ENCODE measurements around the gene CACHD1.
A peak's percentile ranks its signal among the peaks of the same experiment; 100 is the strongest.
"Not testable (repeated sequence)": the region's sequence is repeated elsewhere in the genome, so short reads cannot be mapped to it uniquely, and the experiment has no call there.

Gene CACHD1

DNA sequence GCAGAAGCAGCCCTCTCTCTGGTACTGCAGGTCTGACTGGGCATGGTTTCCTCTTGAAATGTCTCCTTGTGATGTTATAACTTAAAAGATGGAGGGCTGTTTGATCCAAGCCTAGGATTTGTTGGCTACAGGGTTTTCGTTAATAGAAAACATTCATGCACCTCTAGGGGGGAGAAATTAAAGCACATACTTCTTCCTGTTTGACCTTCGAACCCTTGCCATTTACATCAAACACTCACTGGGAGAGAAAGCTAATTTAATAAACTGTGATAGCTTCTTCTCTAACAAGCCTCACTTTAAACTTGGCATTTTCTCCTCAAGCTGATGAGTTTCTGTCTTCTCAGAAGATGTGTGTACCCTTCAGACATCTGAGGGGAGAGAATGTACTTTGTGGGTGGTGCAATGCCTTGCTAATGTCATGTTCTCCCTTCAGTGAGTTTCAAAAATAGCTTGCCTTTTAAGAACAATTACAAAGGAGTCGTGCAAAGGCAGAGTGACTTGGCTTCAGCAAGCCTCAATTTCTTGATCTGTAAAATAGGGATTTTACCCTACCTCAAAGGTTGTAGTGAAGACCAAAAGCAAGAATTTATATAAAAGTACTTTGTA lies 20.4 kb downstream of the CACHD1 start:
- peak in 9 of 42 donors; percentile 19 to 73 (median 43) for DNase-seq
- intact Hi-C loops (cut with DNase I) = no loop called here

DNA sequence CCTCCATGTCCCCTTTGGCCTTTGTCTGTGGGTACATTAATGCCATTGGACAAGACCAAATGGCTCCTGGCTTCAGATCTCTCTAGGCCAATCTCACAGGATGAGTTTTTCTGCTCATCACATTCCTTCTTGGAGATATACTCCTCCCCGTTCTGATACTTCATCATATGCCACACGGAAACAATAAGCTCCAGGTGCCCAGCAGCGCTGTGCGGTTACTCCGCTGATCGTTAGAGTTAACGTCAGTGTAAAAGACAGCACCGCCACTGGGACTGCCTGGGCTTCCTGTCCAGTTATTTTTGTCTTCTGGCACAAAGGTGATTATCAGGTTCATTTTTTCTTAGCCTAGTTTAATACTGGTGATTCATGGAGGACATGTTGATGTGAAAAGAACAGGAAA lies 22.5 kb downstream of the CACHD1 start:
- no peak for DNase-seq
- intact Hi-C loops (cut with DNase I) = no loop called here

DNA sequence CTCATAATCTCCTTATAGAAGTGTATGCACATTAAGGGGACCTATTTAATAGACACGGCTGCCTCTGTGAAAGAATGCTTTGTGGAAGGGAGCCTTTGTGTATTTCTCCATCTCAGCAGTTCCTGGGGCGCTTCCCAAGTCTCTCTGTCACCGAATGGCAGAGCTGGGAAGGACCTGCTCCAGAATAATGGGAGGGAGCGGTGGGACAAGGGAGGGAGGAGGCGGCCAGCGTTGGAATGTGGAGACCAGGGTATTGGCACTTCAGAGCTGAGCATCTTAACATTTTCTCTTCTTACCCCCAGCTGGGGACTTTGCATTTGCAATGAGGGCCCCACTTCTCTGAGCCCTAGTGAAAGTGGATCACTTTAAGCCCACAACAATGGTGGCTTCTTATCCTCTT lies 23.9 kb downstream of the CACHD1 start:
- intact Hi-C loops (cut with DNase I) = no loop called here
- DNase-seq = peak in 1 of 42 donors; percentile 48

DNA sequence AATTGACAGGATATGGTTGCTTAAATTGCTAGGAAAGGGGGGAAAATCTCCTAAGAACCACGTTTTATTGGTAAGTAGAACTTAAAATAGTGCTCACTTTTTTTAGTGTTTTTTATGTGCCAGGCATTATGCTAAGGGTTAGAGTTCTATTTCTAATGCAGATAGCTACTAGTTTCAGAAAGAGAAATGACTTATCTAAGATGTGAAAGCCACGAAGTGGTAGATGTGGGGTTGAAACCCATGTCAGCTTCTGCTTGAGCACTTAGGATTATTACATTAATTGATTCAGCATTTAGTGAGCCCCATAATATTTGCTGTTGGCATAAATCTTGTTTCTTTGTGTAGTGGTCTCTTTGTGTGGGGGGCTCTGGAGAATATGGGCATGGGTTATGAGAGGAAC lies 24.7 kb downstream of the CACHD1 start:
- intact Hi-C loops (cut with DNase I) = no loop called here
- DNase-seq = no peak

DNA sequence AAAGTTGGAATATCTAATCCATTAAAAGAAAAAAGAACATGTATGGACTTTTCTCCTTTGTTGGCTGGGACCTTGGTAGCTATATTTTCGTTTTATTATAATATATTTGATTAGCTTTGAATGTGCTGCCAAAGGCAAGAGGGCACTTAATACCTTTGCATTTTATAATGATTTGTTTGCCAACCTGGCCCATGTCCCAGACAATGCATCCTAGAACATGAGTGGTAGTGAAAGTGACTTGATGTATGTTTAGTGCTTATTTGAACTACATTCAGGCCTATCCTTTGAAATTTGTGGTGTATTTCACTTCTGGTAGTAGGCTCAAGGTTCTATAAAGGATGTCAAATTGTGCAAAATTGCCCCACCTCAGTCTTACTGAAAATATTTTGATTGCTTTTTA lies 25.9 kb downstream of the CACHD1 start:
- intact Hi-C loops (cut with DNase I) = no loop called here
- no peak for DNase-seq

DNA sequence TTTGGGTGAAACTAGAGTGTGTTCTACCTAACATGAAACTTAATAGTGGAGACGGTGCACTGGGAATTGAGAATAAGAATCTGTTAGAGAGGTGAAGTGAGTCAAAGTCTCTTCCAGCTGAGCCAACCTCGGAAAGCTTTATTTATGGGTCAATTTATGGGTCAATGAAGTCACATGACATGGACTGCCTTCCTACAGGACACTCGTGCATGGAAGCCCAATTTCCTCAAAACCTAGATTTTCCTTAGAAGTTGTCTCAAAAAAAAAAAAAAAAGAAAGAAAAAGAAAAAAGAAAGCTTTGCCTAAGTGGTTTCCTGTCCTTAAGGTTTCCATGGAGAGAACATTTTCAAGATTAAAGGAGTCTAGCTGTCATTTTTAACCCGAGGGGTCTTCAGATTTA lies 26.7 kb downstream of the CACHD1 start:
- intact Hi-C loops (cut with DNase I) = no loop called here
- DNase-seq = no peak

DNA sequence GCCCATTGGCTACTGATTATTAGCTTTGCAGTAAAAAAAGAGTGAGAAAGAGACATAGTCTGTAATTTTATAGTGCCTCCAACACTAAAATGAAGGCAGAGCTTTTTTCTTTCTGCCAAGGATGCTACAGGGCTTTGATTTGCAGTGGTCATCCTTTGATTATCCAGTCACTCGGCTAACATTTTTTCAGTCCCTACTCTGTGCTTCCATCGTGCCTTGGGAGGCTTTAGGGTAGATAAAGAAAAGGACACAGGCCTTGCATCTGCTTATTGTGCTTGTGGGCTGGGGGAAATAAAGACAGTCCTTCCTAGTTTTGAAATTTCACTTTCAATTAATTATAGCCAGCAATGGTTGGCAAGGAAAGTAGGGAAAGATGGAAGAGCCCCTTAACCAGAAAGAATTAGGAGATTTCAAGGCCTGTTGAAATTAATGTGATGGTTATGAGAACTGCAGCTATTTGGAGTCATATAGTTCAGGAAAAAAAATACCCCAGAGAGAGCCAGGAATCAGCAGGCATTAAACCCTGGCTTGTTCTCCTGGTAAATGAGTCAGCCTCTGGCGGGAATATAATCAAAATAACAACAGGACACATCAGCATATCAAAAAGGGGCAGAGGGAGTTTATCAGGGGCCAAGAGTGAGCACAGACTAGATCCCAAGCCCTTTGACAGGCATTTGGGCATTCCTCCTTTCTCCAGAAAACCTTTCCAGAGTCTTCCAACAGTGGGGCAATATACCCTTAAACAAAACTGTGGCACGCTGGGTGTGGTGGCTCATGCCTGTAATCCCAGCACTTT lies 27.4 kb downstream of the CACHD1 start:
- DNase-seq = no peak
- intact Hi-C loops (cut with DNase I) = no loop called here

DNA sequence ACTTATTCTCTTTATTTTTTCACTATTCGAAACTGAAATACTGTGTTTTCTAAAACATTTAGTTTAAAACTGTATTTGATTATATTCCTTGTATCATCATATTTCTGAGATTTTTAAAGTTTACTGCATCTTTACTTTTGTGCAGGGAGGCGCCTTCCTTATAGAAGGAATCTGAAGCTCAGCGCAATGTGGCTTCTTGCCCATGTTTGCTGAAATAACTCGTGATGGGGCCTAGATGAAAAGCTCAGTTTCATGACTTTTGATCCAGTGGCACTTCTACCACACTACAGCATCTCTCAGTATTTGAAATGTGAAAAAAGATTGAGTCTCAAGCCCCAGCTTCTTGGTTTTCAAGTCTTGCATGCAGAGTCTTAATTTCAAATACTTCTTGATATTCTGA lies 28.4 kb downstream of the CACHD1 start:
- intact Hi-C loops (cut with DNase I) = no loop called here
- DNase-seq = no peak

DNA sequence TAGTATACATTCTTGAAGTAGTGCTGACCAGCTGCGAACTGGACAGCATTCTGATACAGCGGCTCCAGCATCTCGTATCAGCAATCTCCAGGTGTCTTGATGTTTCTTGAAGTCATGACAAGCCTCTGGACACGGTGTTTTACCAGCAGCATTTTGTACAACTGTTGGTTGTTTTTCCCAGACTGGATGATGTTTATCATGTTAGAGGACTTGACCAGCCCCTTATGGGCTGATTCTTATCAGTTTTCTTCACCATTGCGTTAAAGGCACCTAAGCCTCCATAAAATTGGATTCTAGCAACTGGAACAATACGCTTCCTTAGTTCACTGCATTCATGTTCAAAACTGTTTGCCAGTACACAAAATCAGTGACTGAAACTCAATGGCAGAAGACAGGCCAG lies 29.1 kb downstream of the CACHD1 start:
- intact Hi-C loops (cut with DNase I) = no loop called here
- DNase-seq = no peak

DNA sequence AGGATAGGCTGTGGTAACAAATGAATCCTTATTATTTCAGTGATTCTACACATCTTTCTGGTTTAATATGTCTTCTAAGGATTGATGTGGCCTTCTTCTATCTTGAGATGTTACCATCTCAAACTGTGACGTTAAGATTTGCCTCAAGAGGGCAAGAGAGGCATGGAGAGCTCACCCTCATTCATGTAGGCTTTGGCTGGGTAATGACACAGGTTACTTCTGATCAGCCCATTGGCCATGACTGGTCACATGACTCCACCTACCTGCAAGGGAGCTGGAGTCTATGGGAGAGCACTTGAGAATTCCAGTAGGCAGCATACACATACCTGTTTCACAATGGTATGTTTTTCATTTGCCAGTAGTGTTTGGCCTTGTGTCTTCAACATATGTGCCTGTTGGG lies 30.0 kb downstream of the CACHD1 start:
- intact Hi-C loops (cut with DNase I) = no loop called here
- DNase-seq = no peak

DNA sequence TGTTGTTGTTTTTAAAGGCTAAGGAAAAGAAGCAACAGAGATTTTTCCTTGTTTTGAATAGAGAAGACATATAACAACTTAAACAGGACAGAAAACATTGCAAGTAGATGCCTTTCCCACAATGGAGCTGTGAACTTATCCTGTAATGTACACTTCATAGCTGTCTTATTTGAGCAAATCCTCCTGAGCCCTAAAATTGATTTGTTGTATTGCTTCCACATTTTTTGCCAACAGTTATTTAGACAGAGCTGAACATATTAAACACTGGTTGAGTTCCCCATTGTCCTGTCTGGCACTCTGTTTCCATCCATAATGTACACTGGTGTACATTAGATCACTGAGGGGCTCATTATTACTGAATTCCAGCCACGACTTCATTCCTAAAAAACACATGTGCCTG lies 32.2 kb downstream of the CACHD1 start:
- no peak for DNase-seq

DNA sequence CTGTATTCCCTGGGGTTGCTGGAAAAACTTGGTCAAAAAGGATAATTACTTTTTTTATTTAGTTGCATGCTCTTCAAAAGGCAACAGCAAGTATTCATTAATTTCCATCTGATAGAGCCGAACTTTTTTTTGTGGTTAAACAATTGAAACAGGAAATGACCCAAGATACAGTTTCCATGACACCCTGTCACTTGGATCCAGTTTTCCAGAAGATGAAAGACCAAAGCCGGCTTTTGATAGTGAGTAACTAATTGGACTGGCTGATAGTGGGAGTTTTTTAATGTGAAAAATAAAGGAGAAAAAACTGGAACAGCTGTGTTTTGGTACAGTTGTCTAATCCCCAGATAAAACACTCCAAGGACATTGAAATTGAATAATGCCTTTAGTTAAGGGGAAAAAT lies 33.0 kb downstream of the CACHD1 start:
- intact Hi-C loops (cut with DNase I) = no loop called here
- DNase-seq = no peak

More for the DNA sequence above, 32.2 kb downstream of the CACHD1 start:
- intact Hi-C loops (cut with DNase I) = no loop called here

DNA sequence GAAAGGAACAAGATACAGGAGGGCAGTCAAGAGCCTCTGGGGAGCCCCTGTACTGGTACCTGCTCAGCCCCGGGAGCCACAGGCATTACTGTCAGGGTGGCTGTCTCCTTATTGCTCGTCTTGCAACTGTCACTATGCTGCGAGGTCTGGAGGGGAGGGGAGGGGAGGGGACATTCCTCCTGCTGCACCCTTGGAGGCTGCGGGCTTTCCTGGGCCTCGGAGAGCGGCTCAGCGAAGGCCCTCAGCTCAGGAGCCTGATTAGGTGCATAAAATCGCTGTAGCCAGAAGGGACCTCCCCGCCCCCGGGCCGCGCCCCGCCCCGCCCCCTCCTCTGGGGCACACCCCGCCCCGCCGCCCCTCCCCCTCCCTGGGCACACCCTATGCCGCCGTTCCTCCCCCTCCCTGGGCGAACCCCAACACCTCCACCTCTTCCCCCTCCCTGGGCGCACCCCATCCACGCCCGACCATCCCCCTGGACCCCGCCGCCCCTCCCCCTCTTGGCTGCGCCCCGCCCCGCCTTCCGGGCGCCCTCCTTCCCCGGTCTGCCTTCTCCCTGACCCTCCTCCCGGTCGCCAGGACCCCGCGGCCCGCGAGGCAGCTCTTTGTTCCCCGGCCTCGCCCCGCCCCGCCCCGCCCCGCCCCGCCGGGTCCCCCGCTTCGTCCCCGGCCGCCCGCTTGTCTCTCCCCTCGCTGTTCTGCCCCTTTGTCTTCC lies 35.5 kb downstream of the CACHD1 start:
- DNase-seq = peak in 6 of 42 donors; percentile 7 to 31 (median 18)
- intact Hi-C loops (cut with DNase I) = no loop called here

DNA sequence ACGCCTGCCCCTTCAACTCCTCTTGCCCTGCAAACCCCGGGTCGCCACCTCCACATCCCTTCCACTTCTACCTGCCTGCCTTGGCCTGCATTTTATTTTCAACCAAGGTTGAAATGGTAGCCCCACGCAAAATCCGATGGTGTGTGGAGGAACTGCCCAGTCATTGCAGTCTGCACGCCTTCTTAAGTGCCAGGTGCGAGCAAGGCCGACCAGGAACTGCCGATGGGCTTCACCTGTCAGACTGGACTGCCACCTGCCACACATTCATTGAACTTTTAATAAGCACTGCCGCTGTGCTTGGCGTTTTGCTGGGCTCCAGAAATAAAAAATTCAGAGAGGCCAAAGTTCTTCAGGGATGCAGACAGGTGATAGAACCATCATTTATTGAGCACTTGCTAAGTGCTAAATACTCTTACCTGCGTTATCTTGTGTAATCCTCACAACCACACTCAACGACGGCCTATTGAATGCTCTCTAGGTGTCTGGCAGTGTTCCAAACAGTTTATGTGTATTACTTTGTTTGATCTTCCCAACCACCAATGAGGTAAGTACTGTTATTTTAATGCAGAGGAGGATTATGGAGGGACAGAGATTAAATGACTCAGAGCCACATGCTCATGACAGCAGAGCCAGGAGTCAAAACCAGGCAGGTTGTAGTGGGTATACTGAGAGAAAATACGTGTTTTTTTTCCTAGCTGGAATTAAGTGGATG lies 36.2 kb downstream of the CACHD1 start:
- intact Hi-C loops (cut with DNase I) = no loop called here
- DNase-seq = peak in 15 of 42 donors; percentile 11 to 62 (median 40)

DNA sequence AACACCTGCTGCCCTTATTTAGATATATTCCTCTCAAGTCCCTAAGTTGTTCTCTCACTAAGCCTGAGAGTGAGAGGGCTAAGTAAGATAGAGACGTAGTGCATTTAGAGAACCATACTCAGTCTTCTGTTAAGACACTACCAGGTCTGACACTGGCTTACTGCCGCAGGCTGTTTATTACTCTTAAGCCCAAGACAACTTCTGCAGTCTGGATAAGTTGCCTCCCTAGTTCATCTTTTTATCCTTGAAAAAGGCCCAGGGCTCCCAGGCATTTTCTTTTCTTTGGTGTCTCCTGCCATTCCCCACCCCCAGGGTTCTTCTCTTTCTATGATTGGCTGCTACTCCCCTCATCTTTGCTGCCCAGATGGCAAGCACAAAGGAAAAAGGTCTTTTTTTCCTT lies 38.7 kb downstream of the CACHD1 start:
- peak in 2 of 42 donors; percentile 11 to 25 for DNase-seq
- intact Hi-C loops (cut with DNase I) = no loop called here

DNA sequence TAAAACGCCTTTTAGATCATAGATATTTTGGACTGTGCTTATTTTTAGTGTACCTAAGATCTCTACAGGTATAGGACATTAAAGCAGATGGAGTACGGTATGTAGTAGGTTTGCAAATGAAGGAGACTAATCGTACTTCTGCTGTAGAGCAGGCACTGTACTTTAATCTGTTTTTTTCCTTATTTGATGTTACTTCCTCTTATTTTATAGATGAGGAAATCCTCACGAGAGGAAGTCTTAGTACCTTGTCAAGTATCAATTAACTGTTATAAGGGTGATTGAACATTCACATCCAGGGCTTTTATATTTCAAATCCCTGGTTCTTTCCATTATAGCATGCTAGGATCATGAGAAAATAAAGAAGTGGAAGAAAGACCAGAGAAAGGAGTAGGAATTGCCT lies 41.1 kb downstream of the CACHD1 start:
- no peak for DNase-seq
- intact Hi-C loops (cut with DNase I) = no loop called here

DNA sequence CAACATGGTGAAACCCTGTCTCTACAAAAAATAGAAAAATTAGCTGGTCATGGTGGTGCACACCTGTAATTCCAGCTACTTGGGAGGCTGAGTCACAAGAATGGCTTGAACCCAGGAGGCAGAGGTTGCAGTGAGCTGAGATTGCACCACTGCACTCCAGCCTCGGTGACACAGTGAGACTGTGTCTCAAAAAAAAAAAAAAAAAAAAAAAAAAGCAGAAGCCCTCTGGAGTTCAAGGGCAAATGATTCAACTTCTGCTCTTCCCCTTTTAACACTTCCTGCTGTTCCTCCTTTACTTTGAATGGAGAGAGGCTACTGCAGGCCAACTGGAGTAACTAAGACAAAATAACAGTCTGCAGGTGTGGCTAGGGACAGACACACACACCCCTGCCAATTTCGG lies 42.3 kb downstream of the CACHD1 start:
- intact Hi-C loops (cut with DNase I); DNase-seq: not testable (repeated sequence)

DNA sequence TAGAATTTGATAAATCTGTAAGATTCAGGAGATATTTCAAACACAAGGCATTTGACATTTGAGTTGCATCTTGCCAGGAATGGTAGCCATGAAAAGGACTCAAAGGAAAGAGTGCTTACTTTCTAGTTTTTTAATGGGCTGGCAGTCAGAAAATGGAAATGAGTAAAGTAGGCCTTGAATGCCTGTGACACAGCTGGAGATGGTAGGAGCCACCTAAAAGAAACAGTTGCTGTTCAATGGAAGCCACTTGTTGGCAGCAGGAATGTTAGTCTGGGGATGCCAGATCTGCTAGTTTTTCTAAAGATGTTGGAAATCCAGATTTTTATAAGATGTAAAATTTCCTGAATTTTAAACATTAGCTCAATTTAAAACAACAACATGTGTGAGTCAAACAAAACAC lies 43.6 kb downstream of the CACHD1 start:
- DNase-seq = no peak
- intact Hi-C loops (cut with DNase I) = no loop called here

DNA sequence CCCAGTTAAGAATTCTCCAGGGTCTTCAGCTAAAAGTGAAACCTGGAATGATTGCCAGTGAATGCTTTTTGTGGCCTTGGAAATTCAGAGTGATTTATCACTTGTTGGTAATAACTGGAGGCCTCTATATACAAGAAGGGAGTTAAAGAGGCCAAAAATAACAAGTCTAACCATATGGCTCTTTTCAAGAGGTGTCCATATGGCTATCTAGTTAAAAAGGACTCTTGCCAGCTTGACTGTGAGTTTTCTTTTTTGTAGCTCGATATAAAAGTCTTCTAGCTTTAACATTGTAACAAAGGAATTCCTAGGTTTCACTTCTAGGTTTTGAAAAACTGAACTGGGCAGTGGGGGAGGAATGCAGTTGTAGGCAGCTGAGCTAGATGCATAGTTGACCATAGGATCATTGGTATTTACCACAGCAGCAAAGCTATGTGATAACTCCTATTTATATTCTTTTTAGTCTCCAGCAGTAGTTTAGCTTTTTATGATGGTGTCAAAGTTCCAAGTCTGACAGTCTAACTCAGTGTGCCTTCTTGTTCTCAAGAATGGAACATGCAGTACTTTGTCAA lies 44.4 kb downstream of the CACHD1 start:
- no peak for DNase-seq

More for the DNA sequence above, 44.4 kb downstream of the CACHD1 start:
- intact Hi-C loops (cut with DNase I) = no loop called here

Data from head of caudate nucleus (tissue), 42 donors.